ENCODE data around the gene ATP7B. TPM values are rescaled to one million over a fixed set of nuclear protein-coding genes. Genes with fewer than 3 reads are reported as not detected.

Gene ATP7B
- total RNA-seq, 1 donor from 2014 or later, result 11.2 TPM

DNA sequence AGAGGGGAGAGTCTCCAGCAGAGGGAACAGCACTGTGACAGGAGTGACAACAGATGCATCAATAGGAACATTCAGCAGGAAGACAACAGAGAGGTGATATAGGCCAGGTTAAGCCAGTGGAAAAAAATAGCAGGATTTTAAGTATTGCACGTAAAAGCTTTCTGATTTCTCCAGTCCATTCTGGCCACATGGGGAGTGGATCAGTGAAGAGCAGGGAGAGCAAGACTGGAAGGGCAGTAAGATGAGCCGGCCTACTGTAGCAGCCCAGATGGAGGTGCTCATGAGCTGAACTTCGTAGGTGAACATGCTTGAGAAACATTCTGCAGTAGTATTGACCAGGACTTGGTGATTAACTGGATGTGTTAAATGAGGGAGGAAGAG is 15.0 kb upstream of the ATP7B start:
- Histone ChIP-seq H3K4me3 (ENCODE audit: low read depth, low read length) (no peak overlapping the region), H3K36me3 (ENCODE audit: control insufficient read depth, insufficient read depth, low read length) (no peaks in the 10 kb centered on the region), H3K27me3 (ENCODE audit: control insufficient read depth, insufficient read depth, low read length) (no peaks in the 10 kb centered on the region)
- DNase-seq (ENCODE audit: low read depth), result no peak
- TF ChIP-seq, protein P1, sequence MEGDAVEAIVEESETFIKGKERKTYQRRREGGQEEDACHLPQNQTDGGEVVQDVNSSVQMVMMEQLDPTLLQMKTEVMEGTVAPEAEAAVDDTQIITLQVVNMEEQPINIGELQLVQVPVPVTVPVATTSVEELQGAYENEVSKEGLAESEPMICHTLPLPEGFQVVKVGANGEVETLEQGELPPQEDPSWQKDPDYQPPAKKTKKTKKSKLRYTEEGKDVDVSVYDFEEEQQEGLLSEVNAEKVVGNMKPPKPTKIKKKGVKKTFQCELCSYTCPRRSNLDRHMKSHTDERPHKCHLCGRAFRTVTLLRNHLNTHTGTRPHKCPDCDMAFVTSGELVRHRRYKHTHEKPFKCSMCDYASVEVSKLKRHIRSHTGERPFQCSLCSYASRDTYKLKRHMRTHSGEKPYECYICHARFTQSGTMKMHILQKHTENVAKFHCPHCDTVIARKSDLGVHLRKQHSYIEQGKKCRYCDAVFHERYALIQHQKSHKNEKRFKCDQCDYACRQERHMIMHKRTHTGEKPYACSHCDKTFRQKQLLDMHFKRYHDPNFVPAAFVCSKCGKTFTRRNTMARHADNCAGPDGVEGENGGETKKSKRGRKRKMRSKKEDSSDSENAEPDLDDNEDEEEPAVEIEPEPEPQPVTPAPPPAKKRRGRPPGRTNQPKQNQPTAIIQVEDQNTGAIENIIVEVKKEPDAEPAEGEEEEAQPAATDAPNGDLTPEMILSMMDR (IDR thresholded peaks at IDR 0.05; ENCODE audit: insufficient read depth, low read length, poor library complexity, severe bottlenecking), result no peak

GRCh38 chr13:52025475-52026245 is 14.4 kb upstream of the ATP7B start:
- TF ChIP-seq, protein P1 (IDR thresholded peaks at IDR 0.05; ENCODE audit: insufficient read depth, low read length, poor library complexity, severe bottlenecking), result no peak
- no peak overlapping the region for H3K4me3 ChIP-seq (ENCODE audit: low read depth, low read length)
- H3K36me3 ChIP-seq (ENCODE audit: control insufficient read depth, insufficient read depth, low read length), result no peaks in the 10 kb centered on the region
- no peaks in the 10 kb centered on the region for H3K27me3 ChIP-seq (ENCODE audit: control insufficient read depth, insufficient read depth, low read length)
- no peak for DNase-seq (ENCODE audit: low read depth)

GRCh38 chr13:52024481-52024880 is 13.2 kb upstream of the ATP7B start, which contains the start of gene UTP14C:
UTP14C (plus strand) TSS chr13:52024691; CDS start chr13:52028805, 4,114 bp downstream.
- Histone ChIP-seq H3K27me3 (ENCODE audit: control insufficient read depth, insufficient read depth, low read length) (no peaks in the 10 kb centered on the region), H3K36me3 (ENCODE audit: control insufficient read depth, insufficient read depth, low read length) (no peaks in the 10 kb centered on the region), H3K4me3 (ENCODE audit: low read depth, low read length) (no peak within 1 kb of the TSS)
- TF ChIP-seq, protein P1 (IDR thresholded peaks at IDR 0.05; ENCODE audit: insufficient read depth, low read length, poor library complexity, severe bottlenecking), result no peak
- DNase-seq (ENCODE audit: low read depth), result no peak

- TF ChIP-seq, protein P1 (IDR thresholded peaks at IDR 0.05; ENCODE audit: insufficient read depth, low read length, poor library complexity, severe bottlenecking), result no peak
- Histone ChIP-seq H3K36me3 (ENCODE audit: control insufficient read depth, insufficient read depth, low read length) (no peaks in the 10 kb centered on the region), H3K4me3 (ENCODE audit: low read depth, low read length) (no peak overlapping the region), H3K27me3 (ENCODE audit: control insufficient read depth, insufficient read depth, low read length) (no peaks in the 10 kb centered on the region)
- no peak for DNase-seq (ENCODE audit: low read depth)
Measured at GRCh38 chr13:52022356-52022755, 11.1 kb upstream of the ATP7B start.

GRCh38 chr13:52020191-52020590 is 8.9 kb upstream of the ATP7B start:
- H3K4me3 ChIP-seq (ENCODE audit: low read depth, low read length), result no peak overlapping the region
- no peaks in the 10 kb centered on the region for H3K27me3 ChIP-seq (ENCODE audit: control insufficient read depth, insufficient read depth, low read length)
- no peaks in the 10 kb centered on the region for H3K36me3 ChIP-seq (ENCODE audit: control insufficient read depth, insufficient read depth, low read length)
- no peak for DNase-seq (ENCODE audit: low read depth)
- TF ChIP-seq, protein P1 (IDR thresholded peaks at IDR 0.05; ENCODE audit: insufficient read depth, low read length, poor library complexity, severe bottlenecking), result no peak

DNA sequence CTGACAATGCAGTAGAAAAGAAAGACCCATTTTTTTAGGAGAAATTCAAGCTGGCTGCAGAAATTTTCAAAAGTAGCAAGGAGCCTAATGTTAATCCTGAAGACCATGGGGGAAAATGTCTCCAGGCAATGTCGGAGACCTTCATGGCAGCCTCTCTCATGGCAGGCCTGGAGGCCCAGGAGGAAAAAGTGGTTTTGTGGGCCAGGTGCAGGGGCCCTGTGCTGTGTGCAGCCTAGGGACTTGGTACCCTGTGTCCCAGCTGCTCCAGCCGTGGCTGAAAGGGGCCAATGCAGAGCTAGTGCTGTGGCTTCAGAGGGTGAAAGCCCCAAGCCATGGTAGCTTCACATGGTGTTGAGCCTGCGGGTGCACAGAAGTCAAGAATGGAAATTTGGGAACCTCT is 5.0 kb upstream of the ATP7B start:
- no peaks in the 10 kb centered on the region for H3K27me3 ChIP-seq (ENCODE audit: control insufficient read depth, insufficient read depth, low read length)
- H3K36me3 ChIP-seq (ENCODE audit: control insufficient read depth, insufficient read depth, low read length), result no peaks in the 10 kb centered on the region
- no peak for DNase-seq (ENCODE audit: low read depth)
- no peak overlapping the region for H3K4me3 ChIP-seq (ENCODE audit: low read depth, low read length)
- TF ChIP-seq, protein P1 (IDR thresholded peaks at IDR 0.05; ENCODE audit: insufficient read depth, low read length, poor library complexity, severe bottlenecking), result no peak

Measured in kidney epithelial cell (primary cell).